Stimulated activated CD8-positive, alpha-beta memory T cell treated with anti-CD3 and anti-CD28 coated beads, Interleukin-4, amount 100 ng/mL, for 24 hours (primary cell): ENCODE measurements around the gene STON2.
"Not testable (repeated sequence)": the region's sequence is repeated elsewhere in the genome, so short reads cannot be mapped to it uniquely, and the experiment has no call there.

Source experiments
- DNase-seq: peaks from one replicate; pipeline ENCODE4 v3.0.0-alpha.2; 2020; ENCODE audit warnings: low read depth

Gene STON2

GRCh38 chr14:81268016-81268416, 132.1 kb downstream of the STON2 start:
- no peak for DNase-seq

GRCh38 chr14:81265636-81266169, 134.4 kb downstream of the STON2 start:
- no peak for DNase-seq

GRCh38 chr14:81264671-81265070, 135.5 kb downstream of the STON2 start:
- DNase-seq = no peak

- no peak for DNase-seq
Measured at GRCh38 chr14:81263777-81264410, 136.2 kb downstream of the STON2 start.

- no peak for DNase-seq
Measured at GRCh38 chr14:81261176-81261575, 138.9 kb downstream of the STON2 start.

- DNase-seq = no peak
Measured at GRCh38 chr14:81260732-81261131, 139.4 kb downstream of the STON2 start.

- DNase-seq = no peak
Measured at GRCh38 chr14:81256289-81256960, 143.7 kb downstream of the STON2 start.

GRCh38 chr14:81252278-81252677, 147.8 kb downstream of the STON2 start:
- no peak for DNase-seq

- DNase-seq = no peak
Measured at GRCh38 chr14:81247271-81247766, 152.8 kb downstream of the STON2 start.

GRCh38 chr14:81246461-81247270, 153.5 kb downstream of the STON2 start:
- DNase-seq = no peak

- DNase-seq = no peak
Measured at GRCh38 chr14:81245771-81246170, 154.4 kb downstream of the STON2 start.

- not testable (repeated sequence) for DNase-seq
Measured at GRCh38 chr14:81244431-81244830, 155.7 kb downstream of the STON2 start.

- no peak for DNase-seq
Measured at GRCh38 chr14:81243499-81243898, 156.6 kb downstream of the STON2 start.

GRCh38 chr14:81236849-81237248, 163.3 kb downstream of the STON2 start:
- not testable (repeated sequence) for DNase-seq

- DNase-seq = no peak
Measured at GRCh38 chr14:81236138-81236537, 164.0 kb downstream of the STON2 start.

GRCh38 chr14:81235096-81235495, 165.0 kb downstream of the STON2 start:
- DNase-seq = no peak

- DNase-seq = no peak
Measured at GRCh38 chr14:81234278-81234677, 165.8 kb downstream of the STON2 start.

- no peak for DNase-seq
Measured at GRCh38 chr14:81233615-81234014, 166.5 kb downstream of the STON2 start.

- DNase-seq = no peak
Measured at GRCh38 chr14:81231540-81231939, 168.6 kb downstream of the STON2 start.

GRCh38 chr14:81224222-81224621, 175.9 kb downstream of the STON2 start:
- DNase-seq = no peak

GRCh38 chr14:81223788-81224187, 176.3 kb downstream of the STON2 start:
- not testable (repeated sequence) for DNase-seq

GRCh38 chr14:81222691-81223090, 177.4 kb downstream of the STON2 start:
- DNase-seq = no peak

- no peak for DNase-seq
Measured at GRCh38 chr14:81222126-81222525, 178.0 kb downstream of the STON2 start.
